ENCODE measurements around the gene TTC21B. TPM values are rescaled to one million over a fixed set of nuclear protein-coding genes. Genes with fewer than 3 reads are reported as not detected.

TTC21B gene
- total RNA-seq, 1 experiment from 2014 or later: 20.8 TPM

GRCh38 chr2:165893556-165893955 is 60.0 kb downstream of the TTC21B start (continued):
- TF ChIP-seq PRDM15 (CRISPR knock-in tag; IDR thresholded peaks at IDR 0.05) (no peak), ARID4B (CRISPR knock-in tag; IDR thresholded peaks at IDR 0.05; ENCODE audit: borderline replicate concordance) (no peak), USF2 (CRISPR knock-in tag; IDR thresholded peaks at IDR 0.05) (no peak), PREB (CRISPR knock-in tag; IDR thresholded peaks at IDR 0.05; ENCODE audit: borderline replicate concordance) (no peak), ATF3 (CRISPR knock-in tag; conservative IDR thresholded peaks at IDR 0.05) (no peak), ZNF423 (CRISPR knock-in tag; IDR thresholded peaks at IDR 0.05) (no peak), ZNF219 (CRISPR knock-in tag; IDR thresholded peaks at IDR 0.05; ENCODE audit: borderline replicate concordance) (no peak), ZBTB21 (CRISPR knock-in tag; IDR thresholded peaks at IDR 0.05; ENCODE audit: borderline replicate concordance) (no peak), HMGXB4 (CRISPR knock-in tag; IDR thresholded peaks at IDR 0.05) (no peak)

GRCh38 chr2:165892526-165892925 is 61.0 kb downstream of the TTC21B start:
- Mint-ChIP-seq H3K27me3 (ENCODE audit: low read depth) (no peaks in the 10 kb centered on the region), H3K4me3 (no peak overlapping the region), H3K4me1 (no peaks in the 10 kb centered on the region), H3K36me3 (peaks cover 11% of the 10 kb centered on the region), H3K9me3 (no peaks in the 10 kb centered on the region), H3K27ac (no peak overlapping the region)
- ATAC-seq (no peak), DNase-seq (ENCODE audit: low spot score) (no peak)
- ChIA-PET POLR2A (no interaction called here), CTCF (no interaction called here)
- TF ChIP-seq ZNF121 (CRISPR knock-in tag; IDR thresholded peaks at IDR 0.05): no peak
- TF ChIP-seq EMX1 (CRISPR knock-in tag; IDR thresholded peaks at IDR 0.05): no peak
- no peak for TF ChIP-seq RELA (CRISPR knock-in tag; IDR thresholded peaks at IDR 0.05; ENCODE audit: borderline replicate concordance)
- TF ChIP-seq TEAD4 (CRISPR knock-in tag; IDR thresholded peaks at IDR 0.05): no peak
- no peak for TF ChIP-seq MAX (CRISPR knock-in tag; IDR thresholded peaks at IDR 0.05)
- no peak for TF ChIP-seq USF1 (CRISPR knock-in tag; IDR thresholded peaks at IDR 0.05)
- TF ChIP-seq JUN (CRISPR knock-in tag; IDR thresholded peaks at IDR 0.05): no peak
- no peak for TF ChIP-seq E2F1 (CRISPR knock-in tag; IDR thresholded peaks at IDR 0.05)
- no peak for TF ChIP-seq PRRX2 (CRISPR knock-in tag; IDR thresholded peaks at IDR 0.05)
- no peak for TF ChIP-seq GABPB1 (CRISPR knock-in tag; IDR thresholded peaks at IDR 0.05)
- no peak for TF ChIP-seq GTF2I (CRISPR knock-in tag; conservative IDR thresholded peaks at IDR 0.05)
- TF ChIP-seq IRF1 (CRISPR knock-in tag; IDR thresholded peaks at IDR 0.05): no peak
- no peak for TF ChIP-seq MXD4 (CRISPR knock-in tag; IDR thresholded peaks at IDR 0.05; ENCODE audit: borderline replicate concordance)
